OCI-LY7 (cell line): Measurements from ENCODE around the gene EED. TPM values are rescaled to one million over a fixed set of nuclear protein-coding genes. Genes with fewer than 3 reads are reported as not detected.

Source experiments
- BruUV-seq: library from RNA; stranded (reverse); fragments of 400-500 nt; replicated peaks from 2 replicates; lab custom pipeline; 2021; lab: Mats Ljungman, UMichigan
- CTCF ChIA-PET: fragments of 300-600 bp; sonication (Branson Sonifier 250); formaldehyde crosslinking; loops from one replicate; lab custom pipeline; 2022; ENCODE audit warnings: antibody characterized with exemption; ENCODE audit not compliant: unreplicated experiment; lab: Charles Lee
- POLR2A ChIA-PET: fragments of 300-600 bp; sonication (Branson Sonifier 250); formaldehyde crosslinking; loops from one replicate; lab custom pipeline; 2022; ENCODE audit warnings: antibody characterized with exemption; lab: Charles Lee
- DNase-seq: peaks from one replicate; pipeline ENCODE4 v3.0.0-alpha.2; 2015; ENCODE audit warnings: low spot score
- H2AFZ ChIP-seq: fragments of 200-600 bp; sonication (generic), shearing (Covaris generic); 2 replicates; pipeline ENCODE4 v1.6.1; 2014; ENCODE audit warnings: mild to moderate bottlenecking, antibody characterized with exemption, low read length, moderate library complexity
- H3K27ac ChIP-seq: fragments of 200-600 bp; sonication (generic); 2 replicates; pipeline ENCODE4 v1.5.1; 2014; ENCODE audit warnings: mixed run types, low read depth, mild to moderate bottlenecking, moderate library complexity, low read length, inconsistent platforms; ENCODE audit not compliant: poor library complexity, severe bottlenecking
- H3K36me3 ChIP-seq: fragments of 200-600 bp; sonication (generic); 2 replicates; pipeline ENCODE4 v1.6.1; 2014; ENCODE audit warnings: mild to moderate bottlenecking, antibody characterized with exemption, low read length, moderate library complexity, mixed read lengths; ENCODE audit not compliant: insufficient read depth
- H3K4me1 ChIP-seq: fragments of 200-600 bp; sonication (generic); 2 replicates; pipeline ENCODE4 v1.5.1; 2014; ENCODE audit warnings: mild to moderate bottlenecking, low read length; ENCODE audit not compliant: insufficient read depth, poor library complexity, severe bottlenecking
- H3K4me2 ChIP-seq: fragments of 200-600 bp; sonication (generic); 2 replicates; pipeline ENCODE4 v1.6.1; 2014; ENCODE audit warnings: mild to moderate bottlenecking, low read length
- H3K4me3 ChIP-seq: fragments of 200-600 bp; sonication (generic); 2 replicates; pipeline ENCODE4 v1.5.1; 2014; ENCODE audit warnings: mild to moderate bottlenecking, low read depth, low read length; ENCODE audit not compliant: poor library complexity, severe bottlenecking
- H3K79me2 ChIP-seq: fragments of 200-600 bp; sonication (generic); 2 replicates; pipeline ENCODE4 v1.6.1; 2016; ENCODE audit warnings: low read depth, mild to moderate bottlenecking, low read length, moderate library complexity, mixed read lengths; ENCODE audit not compliant: insufficient read depth
- H3K9me2 ChIP-seq: fragments of 200-600 bp; sonication (generic); 2 replicates; pipeline ENCODE4 v1.6.1; 2016; ENCODE audit warnings: mild to moderate bottlenecking, low read length, mixed read lengths; ENCODE audit not compliant: insufficient read depth
- H3K9me3 ChIP-seq: fragments of 200-600 bp; sonication (generic); 2 replicates; pipeline ENCODE4 v1.6.1; 2014; ENCODE audit warnings: mild to moderate bottlenecking, mixed run types, low read length, mixed read lengths
- H4K20me1 ChIP-seq: fragments of 200-600 bp; sonication (generic); 2 replicates; pipeline ENCODE4 v1.6.1; 2014; ENCODE audit warnings: mild to moderate bottlenecking, antibody characterized with exemption, low read length, moderate library complexity, mixed read lengths; ENCODE audit not compliant: insufficient read depth
- CTCF ChIP-seq: fragments of 200-600 bp; sonication (generic); conservative IDR thresholded peaks from 2 replicates; pipeline ENCODE4 v1.5.1; 2014; ENCODE audit warnings: mild to moderate bottlenecking, antibody characterized with exemption, low read length, moderate library complexity, mixed read lengths
- EZH2phosphoT487 ChIP-seq: fragments of 200-600 bp; sonication (generic); IDR thresholded peaks from 2 replicates; pipeline ENCODE4 v1.6.1; 2018; ENCODE audit warnings: low read depth, borderline replicate concordance, mild to moderate bottlenecking, mixed run types, antibody characterized with exemption, low read length, moderate library complexity, mixed read lengths
- intact Hi-C: fragments of 100-400 bp; cut with micrococcal nuclease; formaldehyde crosslinking; loops from one replicate; pipeline ENCODE4 v1.10.0; 2022; ENCODE audit not compliant: unreplicated experiment
- total RNA-seq, 2 experiments: library from RNA; depleted of rRNA in 1 of 2; stranded (reverse); fragments of >200 nt in 1 of 2; shearing (Covaris generic) in 1 of 2; gene quantifications; 2 replicates each; pipeline ENCODE4 v1.2.3, GENCODE V29; 2014 to 2022

EED gene
- total RNA-seq, 2 experiments from 2014 or later: 25.2 to 40.2 TPM

GRCh38 chr11:86211619-86212018 is 32.9 kb upstream of the EED start:
- H3K79me2 ChIP-seq: no peaks in the 10 kb centered on the region
- H3K4me2 ChIP-seq: no peak overlapping the region
- H3K4me3 ChIP-seq: no peak overlapping the region
- no TSS peak for BruUV-seq
- intact Hi-C loops: loop anchor here (10.0 kb wide), 1 partner anchor 267 kb away; no protein-coding TSS in a partner anchor
- H3K9me3 ChIP-seq: no peaks in the 10 kb centered on the region
- no peaks in the 10 kb centered on the region for H3K4me1 ChIP-seq
- H3K9me2 ChIP-seq: no peaks in the 10 kb centered on the region
- H2AFZ ChIP-seq: no peak overlapping the region
- TF ChIP-seq EZH2phosphoT487: no peak
- no peak for TF ChIP-seq CTCF
- ChIA-PET CTCF (no interaction called here), POLR2A (interaction anchor here (0.6 to 1.6 kb wide), 4 partner anchors 10 to 33 kb away, joined by 3 read pairs; no protein-coding TSS in a partner anchor)
- no peak overlapping the region for H3K27ac ChIP-seq
- DNase-seq: no peak
- H3K36me3 ChIP-seq: no peaks in the 10 kb centered on the region
- H4K20me1 ChIP-seq: no peaks in the 10 kb centered on the region

- no TSS peak for BruUV-seq
- no peak overlapping the region for H3K27ac ChIP-seq
- POLR2A ChIA-PET: interaction anchor here (0.6 to 1.6 kb wide), 5 partner anchors 8 to 33 kb away, joined by 3 to 4 read pairs (median 3); no protein-coding TSS in a partner anchor
These were observed 32.4 kb upstream of the EED start for GRCh38 chr11:86212019-86212611.

More at GRCh38 chr11:86212019-86212611, 32.4 kb upstream of the EED start:
- no peak overlapping the region for H2AFZ ChIP-seq
- no peaks in the 10 kb centered on the region for H3K4me1 ChIP-seq
- intact Hi-C loops: loop anchor here (10.0 kb wide), 1 partner anchor 267 kb away; no protein-coding TSS in a partner anchor
- no peak overlapping the region for H3K4me3 ChIP-seq
- CTCF ChIA-PET: no interaction called here
- H3K4me2 ChIP-seq: no peak overlapping the region
- no peak for DNase-seq
- H3K36me3 ChIP-seq: no peaks in the 10 kb centered on the region
- H3K9me3 ChIP-seq: no peaks in the 10 kb centered on the region
- no peaks in the 10 kb centered on the region for H4K20me1 ChIP-seq
- TF ChIP-seq CTCF (no peak), EZH2phosphoT487 (no peak)
- H3K9me2 ChIP-seq: no peaks in the 10 kb centered on the region
- H3K79me2 ChIP-seq: no peaks in the 10 kb centered on the region
